Cardiac fibroblast (primary cell): ENCODE measurements around the gene C1GALT1C1.
A peak's percentile ranks its signal among the peaks of the same experiment; 100 is the strongest.
"Not testable (repeated sequence)": the region's sequence is repeated elsewhere in the genome, so short reads cannot be mapped to it uniquely, and the experiment has no call there.

Source experiments
- DNase-seq, 2 donors: peaks; one replicate each; pipeline versions ENCODE4 v3.0.0 to v3.0.0-alpha.2; 2010; ENCODE audit warnings: low read depth in 2 of 2
- H3K4me3 ChIP-seq, 2 donors: replicated peaks in 1 of 2; 1 replicate in 1 of 2; 2 replicates in 1 of 2; pipeline ENCODE4 v1.5.1; 2011; ENCODE audit warnings: low read depth in 2 of 2, low read length in 2 of 2, mild to moderate bottlenecking in 2 of 2, moderate library complexity in 1 of 2
- CTCF ChIP-seq: IDR thresholded peaks from one replicate; pipeline ENCODE4 v1.5.1; 2011; ENCODE audit warnings: low read depth, mild to moderate bottlenecking, low read length, inconsistent platforms

C1GALT1C1 gene

GRCh38 chrX:120664081-120664480 lies 34.2 kb upstream of the C1GALT1C1 start:
- no peak overlapping the region for H3K4me3 ChIP-seq
- TF ChIP-seq CTCF, result no peak
- DNase-seq, result peak; percentile 49 to 61

GRCh38 chrX:120662662-120663061 lies 32.8 kb upstream of the C1GALT1C1 start:
- no peak for TF ChIP-seq CTCF
- no peak for DNase-seq
- H3K4me3 ChIP-seq, result no peak overlapping the region

GRCh38 chrX:120660637-120661036 lies 30.8 kb upstream of the C1GALT1C1 start:
- H3K4me3 ChIP-seq, result no peak overlapping the region
- DNase-seq, result no peak
- no peak for TF ChIP-seq CTCF

- no peak for DNase-seq
- TF ChIP-seq CTCF, result no peak
- H3K4me3 ChIP-seq, result no peak overlapping the region
These were observed 23.1 kb upstream of the C1GALT1C1 start for GRCh38 chrX:120653000-120653399.

GRCh38 chrX:120652256-120652655 lies 22.4 kb upstream of the C1GALT1C1 start:
- not testable (repeated sequence) for H3K4me3 ChIP-seq

GRCh38 chrX:120647127-120647526 lies 17.3 kb upstream of the C1GALT1C1 start:
- no peak overlapping the region for H3K4me3 ChIP-seq
- DNase-seq, result peak in 1 of 2 donors; percentile 27
- no peak for TF ChIP-seq CTCF

More at GRCh38 chrX:120652256-120652655, 22.4 kb upstream of the C1GALT1C1 start:
- DNase-seq, result not testable (repeated sequence)

- DNase-seq, result no peak
- TF ChIP-seq CTCF, result no peak
- H3K4me3 ChIP-seq, result no peak overlapping the region
These were observed 13.0 kb upstream of the C1GALT1C1 start for GRCh38 chrX:120642871-120643270.

GRCh38 chrX:120638619-120639018 lies 8.8 kb upstream of the C1GALT1C1 start:
- no peak for DNase-seq
- no peak for TF ChIP-seq CTCF

More at GRCh38 chrX:120638619-120639018, 8.8 kb upstream of the C1GALT1C1 start:
- no peak overlapping the region for H3K4me3 ChIP-seq
